NCI-H146 treated with DMSO at 0.1 percent for 48 hours (cell line): ENCODE results near the gene PPFIA2.

Experiments
- DNase-seq: peaks from one replicate; lab custom pipeline; 2025; ENCODE audit not compliant: unreplicated experiment; lab: John Stamatoyannopoulos, UW

PPFIA2 gene

GRCh38 chr12:81216739-81217138 is 542.4 kb downstream of the PPFIA2 start:
- no peak for DNase-seq

- no peak for DNase-seq
Measured at GRCh38 chr12:81212996-81213696, 546.0 kb downstream of the PPFIA2 start.

- no peak for DNase-seq
Measured at GRCh38 chr12:81211306-81211705, 547.8 kb downstream of the PPFIA2 start.

GRCh38 chr12:81209772-81210225 is 549.4 kb downstream of the PPFIA2 start:
- DNase-seq: peak; percentile 83

- peak; percentile 44 for DNase-seq
Measured at GRCh38 chr12:81209012-81209411, 550.1 kb downstream of the PPFIA2 start.

- DNase-seq: peak; percentile 62
Measured at GRCh38 chr12:81208187-81208911, 550.8 kb downstream of the PPFIA2 start.
